HG03095 (cell line): Measurements from ENCODE around the gene TNK1.

Experiments used
- ATAC-seq: cut with Tn5 transposase; IDR thresholded peaks from one replicate; pipeline ENCODE4 v1.9.1; 2021; ENCODE audit warnings: moderate library complexity; ENCODE audit not compliant: unreplicated experiment

TNK1 gene

GRCh38 chr17:7389924-7390910 lies 9.3 kb downstream of the TNK1 start:
- ATAC-seq, result no peak

- no peak for ATAC-seq
Observed at GRCh38 chr17:7391307-7391706, 10.4 kb downstream of the TNK1 start.

GRCh38 chr17:7392696-7393612 lies 12.1 kb downstream of the TNK1 start:
- ATAC-seq, result no peak

GRCh38 chr17:7393613-7394451 lies 12.9 kb downstream of the TNK1 start:
- peak; percentile 33 for ATAC-seq

- peak; percentile 76 for ATAC-seq
Observed at GRCh38 chr17:7394452-7395191, 13.7 kb downstream of the TNK1 start, which contains the start of gene PLSCR3. PLSCR3 (minus strand) TSS chr17:7394525; CDS start chr17:7394110, 415 bp downstream.

GRCh38 chr17:7396147-7396546 lies 15.3 kb downstream of the TNK1 start:
- no peak for ATAC-seq

GRCh38 chr17:7398612-7399011 lies 17.7 kb downstream of the TNK1 start:
- no peak for ATAC-seq

GRCh38 chr17:7403043-7403726 lies 22.3 kb downstream of the TNK1 start:
- ATAC-seq, result no peak

- no peak for ATAC-seq
Observed at GRCh38 chr17:7403727-7403976, 22.8 kb downstream of the TNK1 start.

- ATAC-seq, result peak; percentile 84
Observed at GRCh38 chr17:7403977-7404736, 23.3 kb downstream of the TNK1 start, which contains the start of gene TMEM256. TMEM256 (minus strand) TSS chr17:7404097; CDS start chr17:7404084, 13 bp downstream.

GRCh38 chr17:7404737-7405349 lies 24.0 kb downstream of the TNK1 start:
- ATAC-seq, result peak; percentile 11

- no peak for ATAC-seq
Observed at GRCh38 chr17:7405350-7406234, 24.7 kb downstream of the TNK1 start.

- ATAC-seq, result no peak
Observed at GRCh38 chr17:7406235-7406825, 25.4 kb downstream of the TNK1 start.

- ATAC-seq, result no peak
Observed at GRCh38 chr17:7407082-7407481, 26.2 kb downstream of the TNK1 start.

- ATAC-seq, result no peak
Observed at GRCh38 chr17:7407485-7408251, 26.8 kb downstream of the TNK1 start, which contains the start of gene NLGN2. NLGN2 (plus strand) TSS chr17:7407845; CDS start chr17:7408256, 411 bp downstream.

GRCh38 chr17:7408252-7408727 lies 27.4 kb downstream of the TNK1 start:
- ATAC-seq, result no peak
